GM19025 (cell line): ENCODE measurements around the gene ATP6V0C.

Experiments used
- ATAC-seq: cut with Tn5 transposase; IDR thresholded peaks from one replicate; pipeline ENCODE4 v1.9.1; 2021; ENCODE audit warnings: mild to moderate bottlenecking, low read depth, moderate library complexity; ENCODE audit not compliant: unreplicated experiment

ATP6V0C gene

DNA sequence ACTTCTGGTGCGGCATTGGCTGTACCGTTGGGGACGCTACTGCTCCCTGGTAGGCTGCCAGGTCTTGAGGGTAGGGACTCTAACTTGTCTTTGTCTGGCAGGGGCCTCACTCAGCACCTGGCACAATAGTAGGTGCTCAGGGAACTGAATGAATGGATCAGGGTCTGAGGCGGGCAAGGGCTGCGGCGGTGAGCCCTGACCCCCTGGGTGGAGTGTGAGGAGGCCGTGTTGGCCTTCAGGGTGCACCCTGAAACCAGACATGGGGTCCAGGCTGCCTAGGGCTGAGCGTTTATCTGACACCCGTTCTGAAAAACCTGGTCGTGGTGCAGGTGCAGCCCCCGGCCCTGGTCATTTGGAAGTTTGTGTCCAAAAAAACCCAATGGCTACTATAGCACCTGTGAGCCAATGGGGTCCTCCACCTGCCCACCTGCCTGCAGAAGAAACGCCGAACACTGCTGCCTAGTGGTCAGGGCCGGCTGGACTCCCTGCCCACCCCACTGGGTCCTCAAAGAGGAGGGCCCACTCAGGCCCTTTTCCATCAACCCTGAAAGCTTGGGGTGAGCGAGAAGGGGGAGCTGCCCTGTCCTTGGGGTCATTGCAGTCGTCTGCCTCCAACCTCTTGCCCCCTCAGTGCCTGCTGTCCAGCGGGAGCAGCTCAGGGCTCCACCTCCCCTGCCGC lies 4.9 kb upstream of the ATP6V0C start:
- ATAC-seq = no peak

DNA sequence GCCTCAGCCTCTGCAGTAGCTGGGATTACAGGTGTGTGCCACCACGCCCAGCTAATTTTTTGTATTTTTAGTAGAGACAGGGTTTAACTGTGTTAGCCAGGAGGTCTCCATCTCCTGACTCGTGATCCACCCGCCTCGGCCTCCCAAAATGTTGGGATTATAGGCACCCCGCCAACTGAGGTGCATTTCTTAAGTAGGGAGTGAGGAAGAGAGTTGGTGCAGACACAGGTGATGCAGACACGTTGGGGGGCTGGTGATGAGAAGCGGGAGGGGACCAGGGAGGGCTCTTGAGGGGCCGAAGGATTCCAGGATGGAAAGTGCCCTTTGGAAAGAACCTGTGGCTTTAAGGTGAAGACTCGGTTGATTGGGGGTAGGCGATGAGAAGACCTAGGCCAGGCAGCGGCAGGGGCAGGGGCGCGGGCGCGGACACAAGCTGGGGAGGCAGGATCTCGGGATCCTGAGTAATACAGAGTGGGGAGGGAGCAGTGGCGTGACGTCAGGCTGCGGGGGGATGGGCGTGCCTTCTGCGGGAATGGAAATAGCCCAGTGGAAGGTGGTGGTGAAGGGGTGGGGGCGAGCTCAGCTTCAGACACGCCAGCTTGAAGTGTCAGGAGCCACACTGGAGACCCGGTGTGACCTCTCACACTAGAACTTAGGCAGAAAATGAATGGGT lies 2.5 kb upstream of the ATP6V0C start:
- no peak for ATAC-seq

DNA sequence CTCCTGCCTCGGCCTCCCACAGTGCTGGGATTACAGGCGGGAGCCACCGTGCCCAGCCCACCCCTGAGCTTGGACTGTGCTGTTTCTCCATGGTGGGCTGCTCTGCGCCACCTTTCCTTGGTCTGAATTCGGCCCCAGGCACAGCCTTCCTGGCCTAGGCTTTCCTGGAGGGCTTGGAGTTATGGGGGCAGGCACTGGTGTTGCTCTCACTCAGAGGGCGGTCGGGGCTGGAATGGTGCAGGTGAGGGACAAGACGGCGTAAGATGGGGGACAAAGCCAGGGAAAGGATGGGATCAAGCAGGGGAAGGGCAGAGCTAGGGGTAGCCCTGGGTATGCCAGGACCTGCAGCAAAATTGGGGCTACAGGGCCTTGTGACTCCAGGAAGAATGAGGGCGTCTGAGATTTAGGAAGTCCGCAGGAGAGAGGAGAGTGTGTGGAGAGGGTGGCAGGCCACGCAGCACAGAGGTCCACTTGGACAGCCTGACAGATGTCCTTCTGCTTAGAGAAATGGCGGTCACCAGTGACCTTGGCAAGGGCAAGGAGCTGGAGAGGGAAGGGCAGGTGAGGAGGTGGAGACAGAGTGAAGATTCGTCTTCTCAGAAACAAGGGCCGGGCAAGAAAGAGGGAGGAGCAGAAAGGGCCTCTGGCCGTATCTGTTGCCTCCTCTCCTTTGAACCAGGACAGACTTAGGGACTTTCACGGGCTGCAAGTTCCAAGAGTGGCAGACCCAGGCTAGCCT lies 1.6 kb upstream of the ATP6V0C start:
- no peak for ATAC-seq

DNA sequence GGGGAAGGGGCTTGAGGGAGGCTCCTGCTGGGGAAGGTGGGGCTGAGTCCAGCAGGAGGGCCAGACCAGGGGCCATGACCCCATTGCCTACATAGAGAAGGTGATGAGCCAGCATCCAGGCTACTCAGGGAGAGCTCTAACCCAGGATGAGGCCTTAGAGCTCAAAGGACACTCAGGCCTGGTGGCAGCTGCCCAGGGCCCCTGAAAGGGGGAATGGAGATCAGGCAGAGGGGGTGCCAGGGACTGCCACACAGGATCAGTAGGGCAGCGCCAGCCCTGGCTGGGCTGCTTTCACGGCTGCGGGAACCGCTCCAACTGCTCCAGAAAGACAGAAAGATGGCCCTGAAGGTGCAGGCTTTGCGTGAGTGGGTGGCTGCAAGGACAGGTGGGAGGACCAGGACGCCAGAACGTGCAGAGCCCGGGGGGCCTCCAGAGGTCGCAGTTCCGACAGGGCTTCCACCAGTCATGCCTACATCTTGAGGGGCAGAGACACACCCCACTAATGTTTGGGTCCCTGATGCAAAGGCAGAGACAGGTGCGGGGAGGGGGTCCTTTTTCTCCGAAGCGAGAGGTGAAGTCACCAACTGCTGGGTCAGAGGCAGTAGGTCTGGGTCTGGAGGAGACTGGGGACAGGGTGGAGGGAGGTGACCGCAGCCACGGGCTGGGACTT lies 882 bp upstream of the ATP6V0C start:
- no peak for ATAC-seq

DNA sequence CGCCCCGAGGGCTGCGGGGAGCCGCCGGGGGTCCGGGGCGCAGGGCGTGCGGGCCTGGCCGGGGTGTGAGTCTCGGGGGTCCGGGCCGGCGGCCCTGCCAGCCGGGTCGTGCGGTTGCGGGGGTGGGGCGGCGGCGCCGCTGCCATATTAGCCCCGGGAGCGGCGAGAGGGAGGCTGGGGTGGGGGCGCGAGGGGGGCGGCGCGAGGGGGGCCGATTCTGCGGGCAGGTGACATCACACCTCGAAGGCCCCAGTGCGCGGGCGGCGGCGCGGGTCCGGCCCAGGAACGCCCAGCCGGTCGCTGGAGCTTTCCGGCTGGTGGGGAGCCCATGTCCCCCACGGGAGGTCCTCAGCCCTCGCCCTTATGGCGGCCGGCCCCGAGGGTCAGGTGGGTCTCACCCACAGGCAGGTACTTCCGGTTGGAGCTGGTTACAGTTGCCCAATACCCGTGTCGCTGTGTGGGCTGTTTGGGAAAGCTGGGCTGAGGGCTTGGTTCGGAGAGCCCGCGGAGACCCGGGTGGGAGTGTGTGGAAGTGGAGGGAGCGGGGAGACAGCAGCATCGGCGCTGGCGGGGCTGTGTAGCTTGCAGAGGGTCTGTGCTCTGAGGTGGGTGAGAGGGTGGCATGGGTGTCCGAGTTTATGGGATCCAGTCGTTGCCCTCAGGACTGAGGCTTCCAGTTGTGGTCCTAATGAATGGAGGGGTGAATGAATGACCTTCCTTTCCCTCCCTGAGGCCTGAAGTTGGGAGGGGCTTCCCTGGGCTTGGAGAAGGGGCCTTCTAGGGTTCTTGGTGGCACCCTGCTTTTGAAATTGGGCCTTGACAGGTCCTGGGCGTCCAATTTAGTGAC lies 804 bp downstream of the ATP6V0C start:
- ATAC-seq = no peak

DNA sequence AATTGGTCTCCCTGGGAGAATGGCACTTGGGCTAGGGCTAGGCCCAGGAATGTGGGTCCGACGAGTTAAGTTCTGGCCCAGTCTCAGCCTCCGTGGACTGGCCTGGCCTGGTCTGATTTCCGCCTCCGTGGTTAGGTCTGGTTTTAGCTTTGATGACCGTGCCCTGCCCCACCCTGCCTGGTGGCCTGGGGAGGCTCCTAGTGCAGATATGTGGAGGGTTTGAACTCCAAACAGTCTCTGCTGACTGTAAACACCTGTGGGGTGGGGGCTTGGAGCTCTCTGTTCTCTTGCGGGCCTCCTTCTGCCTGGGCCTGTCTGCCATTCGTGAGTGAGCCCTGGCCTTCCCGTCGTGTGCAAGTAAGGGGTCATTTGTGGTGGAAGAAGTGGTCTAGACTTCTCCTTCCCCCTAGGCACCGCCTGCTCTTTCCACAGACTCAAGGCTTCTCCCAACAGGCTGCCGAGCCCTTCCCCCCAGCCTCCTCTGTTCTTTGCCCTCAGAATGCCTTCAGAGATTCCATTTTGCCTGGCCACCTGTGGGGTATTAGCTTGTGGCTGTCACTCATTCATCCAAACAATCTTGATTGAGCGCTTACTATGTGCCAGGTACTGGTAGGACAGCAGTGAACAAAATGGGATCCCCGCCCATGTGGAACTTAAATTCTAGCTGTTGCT lies 1.6 kb downstream of the ATP6V0C start:
- no peak for ATAC-seq

DNA sequence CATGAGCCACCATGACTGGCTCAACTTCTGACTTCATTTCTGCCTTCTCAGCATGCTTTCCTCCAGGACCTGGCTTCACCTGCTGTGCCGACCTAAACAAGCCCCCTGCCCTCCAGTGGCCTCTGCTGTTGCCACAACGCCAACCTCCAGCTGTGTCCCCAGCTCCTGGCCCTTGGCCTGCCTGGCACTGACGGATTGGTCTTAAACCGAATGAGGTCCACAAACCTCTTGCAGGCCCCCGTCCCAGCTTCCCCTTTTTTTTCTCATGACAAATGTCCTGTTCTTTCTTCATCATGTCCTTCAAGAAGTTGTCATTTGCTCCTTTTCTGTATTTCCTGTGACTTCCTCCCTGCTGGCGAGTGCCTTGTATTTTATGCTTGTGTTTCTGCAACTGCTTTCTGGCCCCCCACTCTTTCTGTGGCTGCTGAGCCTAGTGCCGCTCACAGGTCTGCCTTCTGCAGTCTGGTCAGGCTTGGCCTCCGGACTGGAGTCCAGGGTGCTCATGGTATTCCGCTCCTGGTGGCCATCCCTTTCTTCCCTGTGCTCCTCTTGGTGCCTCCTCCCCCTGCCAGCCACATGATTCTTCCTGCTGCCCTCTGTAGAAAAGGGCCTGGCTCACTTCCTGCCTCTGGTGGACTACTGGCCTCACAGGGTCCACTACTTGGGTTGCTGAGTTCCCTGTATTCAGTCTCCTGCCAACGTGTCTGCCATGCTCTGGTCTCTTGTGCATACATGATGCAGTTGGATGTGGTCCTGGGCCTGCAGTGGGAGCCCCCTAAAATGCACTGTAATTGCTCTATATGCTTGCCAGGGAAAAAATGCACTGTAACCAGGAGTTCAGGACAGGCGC lies 2.9 kb downstream of the ATP6V0C start:
- no peak for ATAC-seq

DNA sequence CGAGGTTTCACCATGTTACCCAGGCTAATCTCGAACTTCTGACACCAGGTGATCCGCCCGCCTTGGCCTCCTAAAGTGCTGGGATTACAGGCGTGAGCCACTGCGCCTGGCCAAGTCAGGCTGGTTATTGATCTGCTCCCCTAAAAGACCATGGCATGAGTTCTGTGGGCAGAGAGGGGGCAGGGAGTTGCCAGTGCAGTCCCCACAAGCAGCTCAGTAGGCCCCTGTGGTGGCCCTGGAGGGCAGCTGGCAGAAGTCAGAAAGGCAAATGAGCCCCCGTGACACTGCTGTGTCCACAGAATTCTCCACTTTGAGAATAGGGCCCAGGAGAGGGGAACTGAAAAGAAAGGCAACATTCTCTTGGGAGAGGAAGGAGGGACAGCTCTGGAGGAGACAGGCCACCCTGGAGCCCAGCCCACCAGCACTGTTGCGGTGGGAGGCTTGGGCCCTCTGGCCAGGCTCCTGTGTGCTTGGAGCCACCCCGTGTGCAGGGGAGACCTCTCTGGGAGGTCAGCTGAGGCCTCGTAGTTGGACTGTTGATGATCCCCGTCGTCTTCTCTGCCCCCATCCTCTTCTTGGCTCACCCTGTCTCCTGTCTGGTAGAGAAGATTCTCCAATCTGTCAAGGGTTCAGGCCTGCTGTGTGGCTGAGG lies 4.3 kb downstream of the ATP6V0C start:
- ATAC-seq = no peak

DNA sequence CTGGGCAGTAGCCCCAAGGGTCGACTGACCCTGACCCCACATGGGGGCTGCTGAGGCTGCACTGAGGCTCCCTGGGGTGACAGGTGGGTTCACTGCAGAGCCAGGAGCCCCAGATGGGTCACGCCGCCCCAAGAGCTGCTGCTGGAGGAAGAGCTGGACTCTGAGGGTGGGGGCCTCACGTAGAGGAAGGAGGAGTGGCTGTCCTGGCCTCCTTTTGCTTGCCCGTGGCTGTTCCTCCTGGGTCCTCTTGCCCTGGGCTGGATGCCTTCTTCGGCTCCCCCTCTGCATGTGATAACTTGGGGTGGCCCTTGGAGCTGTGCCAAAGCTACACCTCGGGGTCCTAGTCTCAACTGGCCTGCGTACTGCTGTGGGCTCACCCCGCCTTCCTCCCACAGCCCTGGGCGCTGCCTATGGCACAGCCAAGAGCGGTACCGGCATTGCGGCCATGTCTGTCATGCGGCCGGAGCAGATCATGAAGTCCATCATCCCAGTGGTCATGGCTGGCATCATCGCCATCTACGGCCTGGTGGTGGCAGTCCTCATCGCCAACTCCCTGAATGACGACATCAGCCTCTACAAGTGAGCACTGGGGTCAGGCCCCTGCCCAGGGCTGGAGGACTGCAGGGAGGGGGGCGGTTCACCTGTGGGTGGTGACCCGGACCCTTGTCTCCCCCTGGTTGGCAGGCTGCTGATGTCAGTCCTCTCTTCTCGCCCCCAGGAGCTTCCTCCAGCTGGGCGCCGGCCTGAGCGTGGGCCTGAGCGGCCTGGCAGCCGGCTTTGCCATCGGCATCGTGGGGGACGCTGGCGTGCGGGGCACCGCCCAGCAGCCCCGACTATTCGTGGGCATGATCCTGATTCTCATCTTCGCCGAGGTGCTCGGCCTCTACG lies 5.3 kb downstream of the ATP6V0C start:
- ATAC-seq = no peak

DNA sequence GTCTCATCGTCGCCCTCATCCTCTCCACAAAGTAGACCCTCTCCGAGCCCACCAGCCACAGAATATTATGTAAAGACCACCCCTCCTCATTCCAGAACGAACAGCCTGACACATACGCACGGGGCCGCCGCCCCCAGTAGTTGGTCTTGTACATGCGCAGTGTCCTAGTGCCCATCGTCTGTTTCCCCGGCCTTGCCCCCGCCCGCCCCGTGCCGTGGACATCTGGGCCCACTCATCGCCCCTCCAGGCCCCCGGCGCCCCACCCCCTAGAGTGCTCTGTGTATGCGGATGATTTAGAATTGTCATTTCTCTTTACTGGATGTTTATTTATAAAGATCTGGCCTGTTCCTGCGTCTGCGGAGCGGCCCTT lies 5.9 kb downstream of the ATP6V0C start:
- ATAC-seq = no peak

DNA sequence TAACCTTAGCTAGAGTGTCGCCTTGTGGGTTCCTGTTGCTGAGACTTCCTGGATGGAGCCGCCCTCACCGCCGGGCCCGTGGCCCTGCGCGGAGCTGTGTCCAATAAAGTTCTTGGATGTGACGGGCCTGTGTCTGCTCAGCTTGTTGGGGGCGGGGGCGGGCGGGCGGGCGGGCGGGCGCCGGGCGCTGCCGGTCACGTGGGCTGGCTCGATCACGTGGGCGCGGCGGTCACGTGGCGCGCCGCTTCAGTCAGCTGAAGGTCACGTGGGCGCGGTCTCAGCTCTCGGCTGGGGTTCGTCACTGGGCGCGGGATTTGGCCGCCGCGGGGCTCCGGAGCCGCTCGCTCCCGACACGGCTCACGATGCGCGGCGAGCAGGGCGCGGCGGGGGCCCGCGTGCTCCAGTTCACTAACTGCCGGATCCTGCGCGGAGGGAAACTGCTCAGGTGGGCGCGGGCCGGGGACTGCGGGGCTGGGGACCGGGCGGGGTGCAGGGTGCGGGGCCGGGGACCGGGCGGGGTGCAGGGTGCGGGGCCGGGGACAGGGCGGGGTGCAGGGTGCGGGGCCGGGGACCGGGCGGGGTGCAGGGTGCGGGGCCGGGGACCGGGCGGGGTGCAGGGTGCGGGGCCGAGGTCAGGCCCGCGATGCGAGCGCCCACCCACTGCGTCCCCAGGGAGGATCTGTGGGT lies 6.5 kb downstream of the ATP6V0C start, which contains the start of gene AMDHD2:
Gene AMDHD2, plus strand, starts transcription at position 275 of the 687 bp plus-strand sequence. Its CDS starts 88 bp downstream, at position 363.
- ATAC-seq = no peak

DNA sequence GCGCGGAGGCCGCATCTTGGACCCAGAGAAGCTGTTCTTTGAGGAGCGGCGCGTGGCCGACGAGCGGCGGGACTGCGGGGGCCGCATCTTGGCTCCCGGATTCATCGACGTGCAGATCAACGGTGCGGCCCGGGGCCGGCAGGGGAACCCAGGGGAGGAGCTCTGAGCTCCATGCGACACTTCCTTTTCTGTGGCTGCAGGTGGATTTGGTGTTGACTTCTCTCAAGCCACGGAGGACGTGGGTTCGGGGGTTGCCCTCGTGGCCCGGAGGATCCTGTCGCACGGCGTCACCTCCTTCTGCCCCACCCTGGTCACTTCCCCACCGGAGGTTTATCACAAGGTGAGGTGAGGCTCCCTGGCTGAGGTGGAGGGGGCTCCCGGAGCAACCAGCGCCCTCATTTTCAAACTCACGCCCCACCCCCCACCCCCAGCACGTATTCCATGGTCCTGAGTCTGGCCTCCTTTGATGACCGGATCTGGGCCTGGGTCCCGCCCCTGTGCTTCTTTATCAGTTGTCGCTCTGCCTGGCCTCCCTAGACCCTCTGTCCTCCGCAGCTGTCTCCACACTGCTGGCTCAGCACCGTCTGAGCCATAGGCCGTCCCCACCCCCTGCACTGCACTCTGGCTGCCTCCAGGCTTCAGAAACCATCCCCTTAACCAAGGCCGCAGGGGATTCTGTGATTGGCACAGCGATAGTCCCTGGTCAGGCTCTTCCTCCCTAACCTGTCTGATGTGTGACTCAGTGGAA lies 7.2 kb downstream of the ATP6V0C start:
- ATAC-seq = no peak

DNA sequence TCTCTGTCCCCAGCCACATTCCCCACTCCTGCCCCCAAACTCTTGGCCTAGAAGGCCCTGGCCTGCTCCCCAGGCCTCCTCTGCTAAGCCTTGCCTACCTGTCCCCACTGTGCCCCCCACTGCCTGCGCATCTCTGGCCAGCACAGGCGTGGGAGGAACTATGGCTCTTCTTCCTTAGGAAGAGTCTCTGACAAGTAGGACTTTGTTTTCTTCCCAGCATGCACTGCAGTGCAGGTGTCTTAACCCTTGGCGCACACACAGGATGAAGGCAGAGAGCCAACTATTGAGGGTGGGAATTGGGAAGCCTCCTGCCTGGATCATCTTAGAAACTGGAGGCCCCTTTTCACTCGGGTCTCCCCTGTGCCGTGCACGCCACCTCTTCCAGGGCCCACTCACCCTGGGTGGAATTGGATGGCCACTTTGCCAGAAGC lies 10.1 kb downstream of the ATP6V0C start:
- no peak for ATAC-seq

DNA sequence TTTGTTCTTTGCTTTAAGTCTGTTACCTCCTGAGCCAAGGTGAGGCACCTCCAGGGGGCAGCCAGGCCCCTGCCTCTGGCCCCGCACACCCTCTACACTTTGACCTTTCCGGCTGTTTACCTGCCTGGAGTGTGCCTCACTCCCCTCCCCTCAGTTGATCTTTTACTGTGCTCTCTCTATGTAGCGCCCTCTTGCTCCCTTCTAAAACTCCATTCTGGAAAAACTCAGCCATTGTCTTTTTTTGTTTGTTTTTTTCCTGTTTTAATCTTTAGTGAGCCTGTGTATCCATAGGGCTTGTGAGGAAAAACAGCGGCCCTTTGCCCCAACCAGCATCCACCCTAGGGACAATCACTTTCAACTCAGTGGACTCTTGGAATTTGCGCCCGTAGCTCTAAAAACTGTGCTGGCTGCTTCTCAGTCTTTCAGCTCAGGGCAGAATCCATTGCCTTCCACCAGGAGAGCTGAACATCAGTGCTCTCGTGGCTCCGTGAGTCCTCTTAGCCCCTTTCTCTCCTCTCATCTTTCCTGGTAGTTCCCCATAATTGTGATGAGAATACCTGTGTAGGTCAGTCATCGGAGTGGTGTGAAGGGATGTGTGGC lies 10.7 kb downstream of the ATP6V0C start:
- ATAC-seq = no peak

DNA sequence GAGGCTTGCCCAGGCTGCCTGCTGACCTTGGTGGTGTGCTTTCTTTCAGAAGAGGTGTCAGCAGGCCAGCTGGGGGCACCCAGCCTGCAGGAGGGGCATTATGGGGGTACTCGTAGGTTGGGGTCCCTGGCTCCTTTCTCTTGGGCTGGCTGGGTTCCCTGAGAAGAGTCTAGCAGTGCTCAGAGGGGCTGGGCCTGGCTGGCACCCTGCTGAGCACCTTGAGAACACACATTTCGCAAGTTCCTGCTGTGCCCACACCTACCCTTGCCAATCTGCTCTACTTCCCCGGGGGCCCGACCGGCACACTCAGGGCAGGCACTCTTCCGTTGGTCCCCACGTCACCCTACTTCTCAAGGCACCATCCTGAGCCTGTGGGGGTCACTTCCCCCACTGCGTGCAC lies 12.4 kb downstream of the ATP6V0C start:
- ATAC-seq = no peak
